RPMI8226 (cell line): Measurements from ENCODE around the gene DUSP8.
"Not testable (repeated sequence)": the region's sequence is repeated elsewhere in the genome, so short reads cannot be mapped to it uniquely, and the experiment has no call there.

ENCODE experiments used
- DNase-seq: peaks from one replicate; pipeline ENCODE4 v3.0.0-alpha.2; 2015

Gene DUSP8

GRCh38 chr11:1589191-1589963 lies 17.3 kb upstream of the DUSP8 start:
- peak; percentile 26 for DNase-seq

- DNase-seq: no peak
Measured at GRCh38 chr11:1586699-1587098, 14.6 kb upstream of the DUSP8 start.

- DNase-seq: not testable (repeated sequence)
Measured at GRCh38 chr11:1584661-1585370, 12.7 kb upstream of the DUSP8 start, which contains the start of gene KRTAP5-1. TSS of gene KRTAP5-1 (minus strand) at chr11:1585283. CDS start at chr11:1585249, 34 bp downstream.

- DNase-seq: not testable (repeated sequence)
Measured at GRCh38 chr11:1582909-1583308, 10.8 kb upstream of the DUSP8 start.

GRCh38 chr11:1581976-1582375 lies 9.9 kb upstream of the DUSP8 start:
- no peak for DNase-seq

GRCh38 chr11:1576825-1577224 lies 4.8 kb upstream of the DUSP8 start:
- no peak for DNase-seq

- DNase-seq: not testable (repeated sequence)
Measured at GRCh38 chr11:1575756-1576155, 3.7 kb upstream of the DUSP8 start.

- DNase-seq: no peak
Measured at GRCh38 chr11:1574933-1575242, 2.8 kb upstream of the DUSP8 start.

- peak; percentile 71 for DNase-seq
Measured at GRCh38 chr11:1574238-1574932, 2.3 kb upstream of the DUSP8 start.

- peak; percentile 44 for DNase-seq
Measured at GRCh38 chr11:1573903-1574237, 1.8 kb upstream of the DUSP8 start.

GRCh38 chr11:1573077-1573902 lies 1.2 kb upstream of the DUSP8 start:
- peak; percentile 16 for DNase-seq

GRCh38 chr11:1571760-1572196 lies 293 bp downstream of the DUSP8 start:
- no peak for DNase-seq

- DNase-seq: peak; percentile 2
Measured at GRCh38 chr11:1570896-1571759, 943 bp downstream of the DUSP8 start.

GRCh38 chr11:1570531-1570895 lies 1.6 kb downstream of the DUSP8 start:
- peak; percentile 1 for DNase-seq

GRCh38 chr11:1570001-1570453 lies 2.0 kb downstream of the DUSP8 start:
- DNase-seq: peak; percentile 0

GRCh38 chr11:1569251-1569780 lies 2.8 kb downstream of the DUSP8 start:
- peak; percentile 0 for DNase-seq

- peak; percentile 30 for DNase-seq
Measured at GRCh38 chr11:1568441-1568911, 3.6 kb downstream of the DUSP8 start.

GRCh38 chr11:1567721-1568100 lies 4.4 kb downstream of the DUSP8 start:
- DNase-seq: no peak

- peak; percentile 1 for DNase-seq
Measured at GRCh38 chr11:1567052-1567720, 4.9 kb downstream of the DUSP8 start.

- peak; percentile 0 for DNase-seq
Measured at GRCh38 chr11:1566381-1567051, 5.6 kb downstream of the DUSP8 start.
